SU-DHL-6 (cell line): Measurements from ENCODE around the gene PPP4R1.

Experiments
- H2AFZ ChIP-seq: fragments of 200-600 bp; sonication (generic); 2 replicates; pipeline ENCODE4 v1.6.1; 2014; ENCODE audit warnings: low read depth, mild to moderate bottlenecking, moderate library complexity, mixed read lengths, antibody characterized with exemption, low read length; ENCODE audit not compliant: severe bottlenecking
- H3F3A ChIP-seq: fragments of 200-600 bp; shearing (Covaris generic); 2 replicates; pipeline ENCODE4 v1.6.0; 2016; ENCODE audit warnings: antibody characterized with exemption, mild to moderate bottlenecking; ENCODE audit not compliant: insufficient read depth
- H3K27ac ChIP-seq: fragments of 200-600 bp; sonication (generic); 2 replicates; pipeline ENCODE4 v1.5.1; 2016; ENCODE audit warnings: low read depth, mild to moderate bottlenecking, low read length, moderate library complexity, mixed read lengths
- H3K27me3 ChIP-seq: fragments of 200-600 bp; sonication (generic), shearing (Covaris generic); 2 replicates; pipeline ENCODE4 v1.6.0; 2014; ENCODE audit warnings: mild to moderate bottlenecking, low read length
- H3K36me3 ChIP-seq: fragments of 200-600 bp; sonication (generic); 2 replicates; pipeline ENCODE4 v1.6.1; 2014; ENCODE audit warnings: mild to moderate bottlenecking, low read length, mixed read lengths
- H3K4me2 ChIP-seq: fragments of 300-600, 200-600 bp; shearing (Covaris generic), sonication (generic); 2 replicates; pipeline ENCODE4 v1.6.0; 2014; ENCODE audit warnings: low read length, low read depth, mild to moderate bottlenecking; ENCODE audit not compliant: poor library complexity, severe bottlenecking
- H3K4me3 ChIP-seq: fragments of 200-600 bp; sonication (generic); 2 replicates; pipeline ENCODE4 v1.5.1; 2014; ENCODE audit warnings: antibody characterized with exemption, low read length, mild to moderate bottlenecking, mixed read lengths; ENCODE audit not compliant: insufficient read depth, poor library complexity, severe bottlenecking
- H3K79me2 ChIP-seq: fragments of 200-600 bp; sonication (generic); 2 replicates; pipeline ENCODE4 v1.6.1; 2014; ENCODE audit warnings: mild to moderate bottlenecking, low read length, moderate library complexity; ENCODE audit not compliant: insufficient read depth
- H3K9ac ChIP-seq: fragments of 200-600 bp; sonication (generic); 2 replicates; pipeline ENCODE4 v1.7.0; 2014; ENCODE audit warnings: mild to moderate bottlenecking, low read length
- H3K9me2 ChIP-seq: fragments of 200-600 bp; sonication (generic); replicated peaks from 2 replicates; pipeline ENCODE4 v1.6.1; 2014; ENCODE audit warnings: low read length; ENCODE audit not compliant: insufficient read depth
- H3K9me3 ChIP-seq: fragments of 200-600 bp; sonication (generic); 2 replicates; pipeline ENCODE4 v1.6.1; 2014; ENCODE audit warnings: low read length, mixed read lengths; ENCODE audit not compliant: insufficient read depth
- H4K20me1 ChIP-seq: fragments of 200-600 bp; sonication (generic); 2 replicates; pipeline ENCODE4 v1.6.1; 2014; ENCODE audit warnings: low read depth, mild to moderate bottlenecking, antibody characterized with exemption, low read length, moderate library complexity, mixed read lengths
- EZH2phosphoT487 ChIP-seq: fragments of 200-600 bp; sonication (generic), shearing (Covaris generic); conservative IDR thresholded peaks from 2 replicates; pipeline ENCODE4 v1.6.1; 2018; ENCODE audit warnings: mild to moderate bottlenecking, antibody characterized with exemption, low read length, moderate library complexity, mixed read lengths
- TF ChIP-seq, protein P1 (sequence below): fragments of 200-600 bp; sonication (generic); IDR thresholded peaks from one replicate; pipeline ENCODE4 v1.5.1; 2017; ENCODE audit warnings: antibody characterized with exemption, mild to moderate bottlenecking, low read length, moderate library complexity; ENCODE audit not compliant: insufficient read depth, poor library complexity, severe bottlenecking

Gene PPP4R1

DNA sequence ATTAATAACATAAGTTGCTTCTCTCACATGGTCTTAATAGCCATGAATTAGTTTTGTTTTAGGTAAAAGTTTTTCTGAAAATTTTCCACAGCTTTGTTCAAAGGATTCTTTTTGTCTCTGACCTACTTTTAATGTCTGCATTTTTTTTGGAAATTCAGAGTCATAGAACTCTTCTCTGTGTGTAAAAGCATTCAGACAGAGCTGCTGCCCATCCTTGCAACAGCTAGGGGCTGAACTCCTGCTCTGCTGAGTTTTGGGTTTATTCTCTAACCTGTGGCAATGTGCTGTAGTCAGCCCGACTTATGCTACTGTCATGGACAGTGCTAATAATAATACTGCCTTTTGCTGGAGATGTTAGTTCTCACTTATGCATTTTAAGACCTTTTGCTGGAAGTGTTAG, 95.0 kb downstream of the PPP4R1 start:
- H3K36me3 ChIP-seq, result peaks cover 5% of the 10 kb centered on the region; the same call in 1 of the 2 replicates
- H3K9me3 ChIP-seq, result no peaks in the 10 kb centered on the region
- no peak overlapping the region for H3K27ac ChIP-seq
- no peak overlapping the region for H3K4me2 ChIP-seq
- H3K9me2 ChIP-seq, result no peaks in the 10 kb centered on the region
- H3K4me3 ChIP-seq, result no peak overlapping the region
- H3K79me2 ChIP-seq, result no peaks in the 10 kb centered on the region
- no peak for TF ChIP-seq EZH2phosphoT487
- TF ChIP-seq, protein P1, sequence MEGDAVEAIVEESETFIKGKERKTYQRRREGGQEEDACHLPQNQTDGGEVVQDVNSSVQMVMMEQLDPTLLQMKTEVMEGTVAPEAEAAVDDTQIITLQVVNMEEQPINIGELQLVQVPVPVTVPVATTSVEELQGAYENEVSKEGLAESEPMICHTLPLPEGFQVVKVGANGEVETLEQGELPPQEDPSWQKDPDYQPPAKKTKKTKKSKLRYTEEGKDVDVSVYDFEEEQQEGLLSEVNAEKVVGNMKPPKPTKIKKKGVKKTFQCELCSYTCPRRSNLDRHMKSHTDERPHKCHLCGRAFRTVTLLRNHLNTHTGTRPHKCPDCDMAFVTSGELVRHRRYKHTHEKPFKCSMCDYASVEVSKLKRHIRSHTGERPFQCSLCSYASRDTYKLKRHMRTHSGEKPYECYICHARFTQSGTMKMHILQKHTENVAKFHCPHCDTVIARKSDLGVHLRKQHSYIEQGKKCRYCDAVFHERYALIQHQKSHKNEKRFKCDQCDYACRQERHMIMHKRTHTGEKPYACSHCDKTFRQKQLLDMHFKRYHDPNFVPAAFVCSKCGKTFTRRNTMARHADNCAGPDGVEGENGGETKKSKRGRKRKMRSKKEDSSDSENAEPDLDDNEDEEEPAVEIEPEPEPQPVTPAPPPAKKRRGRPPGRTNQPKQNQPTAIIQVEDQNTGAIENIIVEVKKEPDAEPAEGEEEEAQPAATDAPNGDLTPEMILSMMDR, result no peak
- H2AFZ ChIP-seq, result no peak overlapping the region
- no peaks in the 10 kb centered on the region for H4K20me1 ChIP-seq
- no peaks in the 10 kb centered on the region for H3F3A ChIP-seq
- no peaks in the 10 kb centered on the region for H3K27me3 ChIP-seq
- no peak overlapping the region for H3K9ac ChIP-seq

DNA sequence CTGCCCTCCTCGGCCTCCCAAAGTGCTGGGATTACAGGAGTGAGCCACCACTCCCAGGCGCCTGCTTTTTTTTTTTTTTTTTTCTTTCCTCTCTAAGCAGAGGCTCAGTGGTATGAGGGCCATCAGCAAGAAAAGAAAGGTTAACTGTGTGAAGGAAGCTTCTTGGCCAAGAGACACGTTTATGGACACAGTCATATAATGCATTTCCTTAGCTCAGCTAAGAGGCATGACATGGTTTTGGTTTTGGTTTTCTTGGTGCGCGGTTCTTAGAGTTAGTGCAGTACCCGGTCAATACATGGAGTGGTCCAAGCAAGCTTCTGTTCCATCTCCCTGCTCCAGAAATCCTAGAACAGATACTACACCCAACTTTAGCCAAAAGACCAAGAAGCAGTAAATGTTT, 96.5 kb downstream of the PPP4R1 start:
- Histone ChIP-seq H3K9me3 (no peaks in the 10 kb centered on the region), H3K9ac (no peak overlapping the region), H2AFZ (no peak overlapping the region), H3K9me2 (no peaks in the 10 kb centered on the region), H4K20me1 (no peaks in the 10 kb centered on the region), H3K4me3 (no peak overlapping the region), H3K4me2 (no peak overlapping the region), H3F3A (no peaks in the 10 kb centered on the region), H3K36me3 (peaks cover 3% of the 10 kb centered on the region; the same call in 1 of the 2 replicates), H3K27ac (no peak overlapping the region), H3K27me3 (no peaks in the 10 kb centered on the region), H3K79me2 (no peaks in the 10 kb centered on the region)
- no peak for TF ChIP-seq EZH2phosphoT487
- TF ChIP-seq, protein P1, result no peak

DNA sequence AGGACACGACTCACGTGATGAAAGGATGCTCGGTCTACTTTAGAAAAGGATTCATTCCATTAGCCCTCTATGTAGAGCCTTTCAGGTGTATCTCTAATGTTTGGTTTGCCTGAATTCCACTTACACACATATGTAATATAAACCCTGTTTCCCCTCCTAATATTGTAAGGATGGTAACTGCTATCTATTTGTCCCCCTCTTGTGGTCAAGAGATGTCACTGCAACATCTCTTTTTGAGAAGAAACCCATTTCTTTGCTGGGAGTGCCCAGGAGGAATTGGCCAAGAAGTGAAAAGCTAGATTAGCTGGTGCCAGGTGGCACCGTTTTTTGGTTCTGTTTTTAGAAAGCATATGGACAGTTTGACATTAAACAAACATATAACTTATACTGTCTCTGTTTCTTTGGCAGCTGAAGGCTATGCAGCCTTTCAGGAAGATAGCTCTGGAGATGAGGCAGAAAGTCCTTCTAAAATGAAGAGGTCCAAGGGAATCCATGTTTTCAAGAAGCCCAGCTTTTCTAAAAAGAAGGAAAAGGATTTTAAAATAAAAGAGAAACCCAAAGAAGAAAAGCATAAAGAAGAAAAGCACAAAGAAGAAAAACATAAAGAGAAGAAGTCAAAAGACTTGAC, 97.8 kb downstream of the PPP4R1 start:
- H3K27me3 ChIP-seq, result no peaks in the 10 kb centered on the region
- no peaks in the 10 kb centered on the region for H3K9me3 ChIP-seq
- no peak overlapping the region for H3K9ac ChIP-seq
- H4K20me1 ChIP-seq, result no peaks in the 10 kb centered on the region
- H3F3A ChIP-seq, result no peaks in the 10 kb centered on the region
- no peak overlapping the region for H2AFZ ChIP-seq
- peaks cover 6% of the 10 kb centered on the region for H3K79me2 ChIP-seq
- no peak overlapping the region for H3K4me3 ChIP-seq
- no peak overlapping the region for H3K4me2 ChIP-seq
- H3K36me3 ChIP-seq, result peaks cover 3% of the 10 kb centered on the region; the same call in 1 of the 2 replicates
- TF ChIP-seq, protein P1, result peak; percentile 83
- no peak for TF ChIP-seq EZH2phosphoT487
- H3K27ac ChIP-seq, result no peak overlapping the region
- H3K9me2 ChIP-seq, result no peaks in the 10 kb centered on the region
